ENCODE measurements around the gene TP73.

Gene TP73

GRCh38 chr1:3656450-3657095 lies 4.3 kb downstream of the TP73 start:
- no peak for DNase-seq

- DNase-seq, result no peak
Measured at GRCh38 chr1:3657096-3657475, 4.8 kb downstream of the TP73 start.

GRCh38 chr1:3657578-3658230 lies 5.4 kb downstream of the TP73 start:
- no peak for DNase-seq

- no peak for DNase-seq
Measured at GRCh38 chr1:3658231-3658615, 5.9 kb downstream of the TP73 start.

GRCh38 chr1:3659093-3659492 lies 6.8 kb downstream of the TP73 start:
- no peak for DNase-seq

- DNase-seq, result no peak
Measured at GRCh38 chr1:3660704-3661103, 8.4 kb downstream of the TP73 start.

GRCh38 chr1:3661631-3662030 lies 9.3 kb downstream of the TP73 start:
- no peak for DNase-seq

- DNase-seq, result no peak
Measured at GRCh38 chr1:3662080-3662671, 9.9 kb downstream of the TP73 start.

DNA sequence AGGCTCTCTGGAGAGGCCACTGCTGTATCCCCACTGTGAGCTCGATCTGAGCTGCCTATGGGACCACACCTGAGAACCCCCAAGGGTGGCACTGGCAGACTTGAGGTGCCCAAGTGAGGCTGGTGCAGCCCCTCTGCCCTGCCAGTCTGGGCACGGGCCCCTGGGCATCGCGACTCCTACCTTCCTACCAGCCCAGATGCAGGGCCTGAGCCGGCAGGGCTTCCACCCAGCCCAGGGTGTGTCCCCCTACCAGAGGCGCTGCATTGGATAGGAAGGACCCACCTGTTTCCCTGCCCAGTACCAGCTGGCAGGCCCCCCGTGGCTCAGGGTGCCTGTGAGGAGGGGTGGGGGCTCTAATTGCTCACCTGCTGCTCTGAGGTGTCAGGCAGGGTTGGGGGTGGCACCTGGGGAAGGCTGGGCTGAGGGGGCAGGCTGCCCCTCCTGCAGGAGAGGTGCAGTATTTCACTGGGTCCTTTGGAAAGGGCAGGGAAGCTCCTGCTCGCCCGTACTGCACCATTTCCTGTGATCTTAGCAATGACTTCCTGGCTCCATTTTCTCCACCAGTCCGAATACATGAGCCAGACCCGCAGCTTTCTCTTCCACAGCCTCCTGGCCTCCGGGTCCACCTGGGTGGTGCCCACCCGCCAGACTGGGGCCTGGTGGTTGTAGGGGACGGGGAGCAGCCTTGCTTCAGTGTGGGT lies 11.8 kb downstream of the TP73 start:
- no peak for DNase-seq

GRCh38 chr1:3664700-3665375 lies 12.5 kb downstream of the TP73 start:
- DNase-seq, result no peak

DNA sequence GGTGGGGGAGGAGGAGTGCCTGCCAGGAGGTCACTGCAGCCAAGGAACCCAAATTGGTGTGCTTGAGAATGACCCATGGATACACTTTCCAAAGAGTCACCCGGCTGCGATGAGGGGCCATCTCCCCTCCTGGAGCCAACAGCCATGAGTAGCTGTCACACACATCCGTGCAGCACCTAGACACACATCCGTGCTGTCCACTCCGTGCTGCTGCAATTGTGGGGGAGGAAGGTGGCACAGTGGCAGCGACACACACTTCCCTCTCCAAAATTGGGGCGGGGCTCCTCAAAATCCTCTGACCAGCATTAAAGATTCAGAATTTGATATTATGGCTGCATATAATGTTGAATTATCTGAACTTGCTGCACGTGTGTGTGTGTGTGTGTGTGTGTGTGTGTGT lies 15.8 kb downstream of the TP73 start:
- no peak for DNase-seq

- no peak for DNase-seq
Measured at GRCh38 chr1:3668585-3669300, 16.4 kb downstream of the TP73 start.

- no peak for DNase-seq
Measured at GRCh38 chr1:3669421-3669821, 17.1 kb downstream of the TP73 start.

GRCh38 chr1:3669971-3670431 lies 17.7 kb downstream of the TP73 start:
- DNase-seq, result no peak

GRCh38 chr1:3670823-3671265 lies 18.5 kb downstream of the TP73 start:
- DNase-seq, result no peak

DNA sequence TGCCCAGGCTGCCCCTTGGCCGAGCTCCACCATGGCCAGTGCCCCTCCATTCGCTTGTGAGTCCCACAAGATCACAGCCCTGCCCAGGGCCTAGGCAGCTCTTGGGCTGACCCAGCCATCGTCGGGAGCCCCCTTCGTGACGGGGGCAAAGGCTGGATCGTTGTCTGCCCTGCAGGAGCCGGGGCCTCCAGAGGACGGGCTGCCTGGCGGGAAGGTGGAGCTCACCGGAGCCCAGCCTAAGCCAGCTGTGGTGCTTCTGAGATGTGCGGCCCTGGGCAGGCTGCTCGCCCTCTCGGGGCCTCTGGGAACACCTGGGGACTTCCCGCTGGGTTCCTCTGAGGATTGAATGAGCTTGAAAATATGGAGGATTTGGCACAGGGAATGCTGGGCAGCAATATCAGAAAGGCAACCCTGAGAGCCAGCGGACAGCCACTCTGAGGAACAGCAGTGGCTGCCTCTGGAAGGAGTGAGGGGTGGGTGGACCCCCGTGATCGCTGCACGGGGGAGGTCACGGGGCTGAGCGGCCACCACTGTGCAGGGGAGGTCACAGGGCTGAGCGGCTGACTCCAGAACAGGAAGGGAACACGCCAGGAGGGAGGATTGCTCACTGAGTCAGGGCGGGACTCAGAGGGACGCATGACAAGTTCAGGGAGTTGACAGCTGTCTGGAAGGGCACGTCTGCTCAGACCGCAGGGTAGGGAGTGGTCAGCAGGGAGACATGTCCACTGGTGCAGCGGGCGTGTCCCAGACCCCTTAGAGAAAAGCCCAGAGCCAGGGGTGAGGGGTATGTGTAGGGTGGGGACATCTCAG lies 19.3 kb downstream of the TP73 start:
- no peak for DNase-seq

GRCh38 chr1:3672231-3672970 lies 20.1 kb downstream of the TP73 start:
- no peak for DNase-seq

DNA sequence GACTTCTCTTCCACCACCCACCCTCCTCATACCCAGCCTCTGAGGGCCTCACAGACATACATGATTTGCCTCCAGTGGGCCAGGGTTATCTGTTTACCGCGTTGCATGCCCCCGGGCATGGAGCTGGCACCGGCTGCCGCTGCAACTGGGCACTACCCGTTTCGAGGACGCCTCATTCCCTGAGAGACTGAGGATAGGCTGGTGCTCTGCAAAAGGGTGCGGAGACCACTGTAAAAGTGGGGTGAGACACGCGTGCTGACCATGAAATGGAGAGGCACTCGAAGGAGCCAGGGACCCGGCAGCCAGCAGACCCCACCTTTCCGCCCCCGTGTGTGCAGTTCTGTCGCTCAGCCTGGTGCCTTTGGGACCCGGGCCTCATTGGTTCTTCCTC lies 20.6 kb downstream of the TP73 start:
- no peak for DNase-seq

DNA sequence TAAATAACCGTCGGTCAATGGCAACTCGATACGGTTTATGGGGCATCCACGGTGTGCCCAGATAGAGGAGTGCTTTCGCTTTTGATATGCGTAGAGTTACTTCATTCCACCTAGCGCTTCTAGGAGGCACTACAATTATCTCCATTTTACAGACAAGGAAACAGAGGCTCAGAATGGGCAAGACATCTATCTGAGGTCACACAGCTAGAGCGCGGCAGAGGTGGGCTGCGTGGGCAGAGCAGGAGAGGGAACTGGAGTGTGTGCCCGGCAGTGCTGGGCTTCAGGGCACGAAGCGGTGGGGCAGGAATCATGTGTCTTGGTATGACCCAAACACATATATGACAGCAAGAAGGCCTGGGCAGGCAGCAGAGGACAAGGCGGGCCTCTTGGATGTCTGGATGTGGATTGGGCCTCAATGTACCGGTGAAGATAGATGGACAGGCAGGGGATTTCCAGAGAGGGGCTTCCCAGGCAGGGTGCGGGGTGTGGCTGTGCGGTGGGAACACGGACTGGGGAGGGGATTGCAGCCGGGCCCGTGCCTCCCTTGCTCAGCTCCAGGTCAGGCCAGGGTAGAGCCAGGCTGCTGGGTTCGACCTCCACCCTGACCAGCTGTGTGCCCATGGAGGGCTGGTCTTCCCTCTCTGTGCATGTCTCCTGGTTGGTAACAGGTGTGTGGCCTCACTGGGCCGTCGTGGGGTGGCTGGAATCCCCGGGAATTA lies 21.2 kb downstream of the TP73 start:
- DNase-seq, result no peak
